ENCODE measurements around the gene NUDT2. TPM values are rescaled to one million over a fixed set of nuclear protein-coding genes. Genes with fewer than 3 reads are reported as not detected.

Gene NUDT2
- total and polyA plus RNA-seq, 10 of the 15 experiments (the other 5 are each of a cell fraction or from before 2014, with no cell fraction given) = 24.5 to 55.1 (median 33.6) TPM

DNA sequence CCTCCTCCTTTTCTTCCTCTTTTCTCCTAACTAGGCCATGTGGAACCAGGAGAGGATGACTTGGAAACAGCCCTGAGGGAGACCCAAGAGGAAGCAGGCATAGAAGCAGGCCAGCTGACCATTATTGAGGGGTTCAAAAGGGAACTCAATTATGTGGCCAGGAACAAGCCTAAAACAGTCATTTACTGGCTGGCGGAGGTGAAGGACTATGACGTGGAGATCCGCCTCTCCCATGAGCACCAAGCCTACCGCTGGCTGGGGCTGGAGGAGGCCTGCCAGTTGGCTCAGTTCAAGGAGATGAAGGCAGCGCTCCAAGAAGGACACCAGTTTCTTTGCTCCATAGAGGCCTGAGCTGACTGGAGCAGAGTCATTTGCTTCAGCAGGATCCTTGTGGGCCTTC, 13.7 kb downstream of the NUDT2 start (continued):
- TF ChIP-seq, protein P1, sequence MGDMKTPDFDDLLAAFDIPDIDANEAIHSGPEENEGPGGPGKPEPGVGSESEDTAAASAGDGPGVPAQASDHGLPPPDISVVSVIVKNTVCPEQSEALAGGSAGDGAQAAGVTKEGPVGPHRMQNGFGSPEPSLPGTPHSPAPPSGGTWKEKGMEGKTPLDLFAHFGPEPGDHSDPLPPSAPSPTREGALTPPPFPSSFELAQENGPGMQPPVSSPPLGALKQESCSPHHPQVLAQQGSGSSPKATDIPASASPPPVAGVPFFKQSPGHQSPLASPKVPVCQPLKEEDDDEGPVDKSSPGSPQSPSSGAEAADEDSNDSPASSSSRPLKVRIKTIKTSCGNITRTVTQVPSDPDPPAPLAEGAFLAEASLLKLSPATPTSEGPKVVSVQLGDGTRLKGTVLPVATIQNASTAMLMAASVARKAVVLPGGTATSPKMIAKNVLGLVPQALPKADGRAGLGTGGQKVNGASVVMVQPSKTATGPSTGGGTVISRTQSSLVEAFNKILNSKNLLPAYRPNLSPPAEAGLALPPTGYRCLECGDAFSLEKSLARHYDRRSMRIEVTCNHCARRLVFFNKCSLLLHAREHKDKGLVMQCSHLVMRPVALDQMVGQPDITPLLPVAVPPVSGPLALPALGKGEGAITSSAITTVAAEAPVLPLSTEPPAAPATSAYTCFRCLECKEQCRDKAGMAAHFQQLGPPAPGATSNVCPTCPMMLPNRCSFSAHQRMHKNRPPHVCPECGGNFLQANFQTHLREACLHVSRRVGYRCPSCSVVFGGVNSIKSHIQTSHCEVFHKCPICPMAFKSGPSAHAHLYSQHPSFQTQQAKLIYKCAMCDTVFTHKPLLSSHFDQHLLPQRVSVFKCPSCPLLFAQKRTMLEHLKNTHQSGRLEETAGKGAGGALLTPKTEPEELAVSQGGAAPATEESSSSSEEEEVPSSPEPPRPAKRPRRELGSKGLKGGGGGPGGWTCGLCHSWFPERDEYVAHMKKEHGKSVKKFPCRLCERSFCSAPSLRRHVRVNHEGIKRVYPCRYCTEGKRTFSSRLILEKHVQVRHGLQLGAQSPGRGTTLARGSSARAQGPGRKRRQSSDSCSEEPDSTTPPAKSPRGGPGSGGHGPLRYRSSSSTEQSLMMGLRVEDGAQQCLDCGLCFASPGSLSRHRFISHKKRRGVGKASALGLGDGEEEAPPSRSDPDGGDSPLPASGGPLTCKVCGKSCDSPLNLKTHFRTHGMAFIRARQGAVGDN (IDR thresholded peaks at IDR 0.05) = no peak
- TF ChIP-seq NFIC (IDR thresholded peaks at IDR 0.05; ENCODE audit: low read depth, low read length) = no peak
- TF ChIP-seq, protein P2, sequence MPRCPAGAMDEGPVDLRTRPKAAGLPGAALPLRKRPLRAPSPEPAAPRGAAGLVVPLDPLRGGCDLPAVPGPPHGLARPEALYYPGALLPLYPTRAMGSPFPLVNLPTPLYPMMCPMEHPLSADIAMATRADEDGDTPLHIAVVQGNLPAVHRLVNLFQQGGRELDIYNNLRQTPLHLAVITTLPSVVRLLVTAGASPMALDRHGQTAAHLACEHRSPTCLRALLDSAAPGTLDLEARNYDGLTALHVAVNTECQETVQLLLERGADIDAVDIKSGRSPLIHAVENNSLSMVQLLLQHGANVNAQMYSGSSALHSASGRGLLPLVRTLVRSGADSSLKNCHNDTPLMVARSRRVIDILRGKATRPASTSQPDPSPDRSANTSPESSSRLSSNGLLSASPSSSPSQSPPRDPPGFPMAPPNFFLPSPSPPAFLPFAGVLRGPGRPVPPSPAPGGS (IDR thresholded peaks at IDR 0.05; ENCODE audit: borderline replicate concordance, insufficient read depth, low read depth, low read length, poor library complexity, severe bottlenecking) = no peak
- no peak for TF ChIP-seq KDM1A (IDR thresholded peaks at IDR 0.05; ENCODE audit: borderline replicate concordance)
- no peak for TF ChIP-seq YY1 (IDR thresholded peaks at IDR 0.05; ENCODE audit: low read depth, low read length)
- TF ChIP-seq BMI1 (IDR thresholded peaks at IDR 0.05; ENCODE audit: borderline replicate concordance) = no peak
- TF ChIP-seq DPF2 (IDR thresholded peaks at IDR 0.05) = no peak
- TF ChIP-seq CBFB (IDR thresholded peaks at IDR 0.05; ENCODE audit: low read depth) = no peak

DNA sequence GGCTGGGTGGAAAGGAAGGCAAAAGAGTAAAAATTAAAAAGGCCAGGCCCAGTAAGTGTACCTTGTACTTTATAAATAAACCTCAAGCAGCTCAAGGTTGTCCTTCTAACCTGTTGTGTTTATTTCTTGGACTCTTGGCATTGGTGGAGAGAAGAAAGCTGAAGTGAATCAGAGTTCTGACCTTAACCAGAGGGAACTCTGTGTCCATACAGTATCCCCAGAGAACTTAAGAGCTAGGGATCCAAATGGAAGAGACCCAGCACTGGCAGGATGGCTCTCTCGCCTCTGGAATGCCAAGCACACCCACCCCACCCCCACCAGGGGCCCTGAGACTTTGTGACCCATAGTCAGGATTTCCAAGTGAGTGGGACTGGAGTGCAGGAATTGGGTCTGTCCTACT, 14.2 kb downstream of the NUDT2 start:
- in situ Hi-C loops (cut with MboI) = no loop called here
- Histone ChIP-seq H3K4me1 (ENCODE audit: control insufficient read depth, insufficient read depth, low read length) (no peaks in the 10 kb centered on the region), H2AFZ (ENCODE audit: control insufficient read depth, low read depth, low read length) (no peak overlapping the region), H3K9me3 (replicated peaks; ENCODE audit: control insufficient read depth, insufficient read depth, low read length) (no peaks in the 10 kb centered on the region), H3K79me2 (ENCODE audit: control insufficient read depth, insufficient read depth, low read length) (no peaks in the 10 kb centered on the region), H3K4me3 (no peak overlapping the region), H3K27ac (ENCODE audit: control insufficient read depth, insufficient read depth) (no peak overlapping the region), H3K9ac (ENCODE audit: control insufficient read depth, insufficient read depth, low read length) (no peak overlapping the region), H4K20me1 (ENCODE audit: control insufficient read depth, insufficient read depth) (no peaks in the 10 kb centered on the region), H3K27me3 (replicated peaks in 1 of 2; ENCODE audit: control insufficient read depth in 2 of 2, insufficient read depth in 2 of 2, low read length in 1 of 2) (no peaks in the 10 kb centered on the region), H3K4me2 (ENCODE audit: control insufficient read depth, insufficient read depth) (no peak overlapping the region), H3K36me3 (ENCODE audit: control insufficient read depth in 2 of 2, insufficient read depth in 2 of 2, low read length in 1 of 2) (peaks cover 7 to 20% of the 10 kb centered on the region in 2 experiments)
- no peak for ATAC-seq
- RAD21 ChIA-PET (ENCODE audit: unreplicated experiment) = no interaction called here
- SMC1A ChIA-PET (ENCODE audit: uncharacterized antibody, unreplicated experiment) = no interaction called here
- 92% methylated on average over 1 of the region's 1 CpG for whole genome bisulfite sequencing (ENCODE audit: insufficient coverage, insufficient replicate concordance, low lambda C conversion rate, missing lambda C conversion rate)
- no peak for FAIRE-seq
- DNase-seq (ENCODE audit: low read depth, low spot score) = no peak
- CTCF ChIA-PET = interaction anchor here (0.6 to 0.9 kb wide), 2 partner anchors 10 to 584 kb away, joined by 3 read pairs; no protein-coding TSS in a partner anchor
- TSS peak; percentile 48 for BruUV-seq (replicated peaks)
- POLR2A ChIA-PET = interaction anchor here (1.0 kb wide), 1 partner anchor 9 kb away, joined by 3 read pairs; no protein-coding TSS in a partner anchor
- intact Hi-C loops (cut with micrococcal nuclease; ENCODE audit: unreplicated experiment) = no loop called here
- TF ChIP-seq RUNX3 (IDR thresholded peaks at IDR 0.05; ENCODE audit: low read length) = no peak
- TF ChIP-seq PAX8 (IDR thresholded peaks at IDR 0.05) = no peak
- TF ChIP-seq, protein P3, sequence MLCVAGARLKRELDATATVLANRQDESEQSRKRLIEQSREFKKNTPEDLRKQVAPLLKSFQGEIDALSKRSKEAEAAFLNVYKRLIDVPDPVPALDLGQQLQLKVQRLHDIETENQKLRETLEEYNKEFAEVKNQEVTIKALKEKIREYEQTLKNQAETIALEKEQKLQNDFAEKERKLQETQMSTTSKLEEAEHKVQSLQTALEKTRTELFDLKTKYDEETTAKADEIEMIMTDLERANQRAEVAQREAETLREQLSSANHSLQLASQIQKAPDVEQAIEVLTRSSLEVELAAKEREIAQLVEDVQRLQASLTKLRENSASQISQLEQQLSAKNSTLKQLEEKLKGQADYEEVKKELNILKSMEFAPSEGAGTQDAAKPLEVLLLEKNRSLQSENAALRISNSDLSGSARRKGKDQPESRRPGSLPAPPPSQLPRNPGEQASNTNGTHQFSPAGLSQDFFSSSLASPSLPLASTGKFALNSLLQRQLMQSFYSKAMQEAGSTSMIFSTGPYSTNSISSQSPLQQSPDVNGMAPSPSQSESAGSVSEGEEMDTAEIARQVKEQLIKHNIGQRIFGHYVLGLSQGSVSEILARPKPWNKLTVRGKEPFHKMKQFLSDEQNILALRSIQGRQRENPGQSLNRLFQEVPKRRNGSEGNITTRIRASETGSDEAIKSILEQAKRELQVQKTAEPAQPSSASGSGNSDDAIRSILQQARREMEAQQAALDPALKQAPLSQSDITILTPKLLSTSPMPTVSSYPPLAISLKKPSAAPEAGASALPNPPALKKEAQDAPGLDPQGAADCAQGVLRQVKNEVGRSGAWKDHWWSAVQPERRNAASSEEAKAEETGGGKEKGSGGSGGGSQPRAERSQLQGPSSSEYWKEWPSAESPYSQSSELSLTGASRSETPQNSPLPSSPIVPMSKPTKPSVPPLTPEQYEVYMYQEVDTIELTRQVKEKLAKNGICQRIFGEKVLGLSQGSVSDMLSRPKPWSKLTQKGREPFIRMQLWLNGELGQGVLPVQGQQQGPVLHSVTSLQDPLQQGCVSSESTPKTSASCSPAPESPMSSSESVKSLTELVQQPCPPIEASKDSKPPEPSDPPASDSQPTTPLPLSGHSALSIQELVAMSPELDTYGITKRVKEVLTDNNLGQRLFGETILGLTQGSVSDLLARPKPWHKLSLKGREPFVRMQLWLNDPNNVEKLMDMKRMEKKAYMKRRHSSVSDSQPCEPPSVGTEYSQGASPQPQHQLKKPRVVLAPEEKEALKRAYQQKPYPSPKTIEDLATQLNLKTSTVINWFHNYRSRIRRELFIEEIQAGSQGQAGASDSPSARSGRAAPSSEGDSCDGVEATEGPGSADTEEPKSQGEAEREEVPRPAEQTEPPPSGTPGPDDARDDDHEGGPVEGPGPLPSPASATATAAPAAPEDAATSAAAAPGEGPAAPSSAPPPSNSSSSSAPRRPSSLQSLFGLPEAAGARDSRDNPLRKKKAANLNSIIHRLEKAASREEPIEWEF (IDR thresholded peaks at IDR 0.05; ENCODE audit: insufficient replicate concordance, low read depth, low read length) = no peak
